Mononuclear cell (primary cell): ENCODE data around the gene CCDC57. TPM values are rescaled to one million over a fixed set of nuclear protein-coding genes. Genes with fewer than 3 reads are reported as not detected.

Experiments used
- H3K27me3 ChIP-seq: 2 replicates; pipeline ENCODE4 v1.6.0; 2011; ENCODE audit warnings: low read length, control low read depth; ENCODE audit not compliant: insufficient read depth
- H3K4me1 ChIP-seq: 2 replicates; pipeline ENCODE4 v1.5.1; 2011; ENCODE audit warnings: mild to moderate bottlenecking, low read length, control low read depth; ENCODE audit not compliant: insufficient read depth
- H3K4me3 ChIP-seq: 2 replicates; pipeline ENCODE4 v1.5.1; 2011; ENCODE audit warnings: mild to moderate bottlenecking, low read length, moderate library complexity
- H3K9me3 ChIP-seq: 2 replicates; pipeline ENCODE4 v1.5.1; 2011; ENCODE audit warnings: low read depth, mild to moderate bottlenecking, control low read depth, low read length
- total RNA-seq: library from RNA; depleted of rRNA; stranded (reverse); fragments of >200 nt; gene quantifications from one replicate; pipeline ENCODE4 v1.2.3, GENCODE V29; 2012

Gene CCDC57
- total RNA-seq, 1 donor, result 36.6 TPM

DNA sequence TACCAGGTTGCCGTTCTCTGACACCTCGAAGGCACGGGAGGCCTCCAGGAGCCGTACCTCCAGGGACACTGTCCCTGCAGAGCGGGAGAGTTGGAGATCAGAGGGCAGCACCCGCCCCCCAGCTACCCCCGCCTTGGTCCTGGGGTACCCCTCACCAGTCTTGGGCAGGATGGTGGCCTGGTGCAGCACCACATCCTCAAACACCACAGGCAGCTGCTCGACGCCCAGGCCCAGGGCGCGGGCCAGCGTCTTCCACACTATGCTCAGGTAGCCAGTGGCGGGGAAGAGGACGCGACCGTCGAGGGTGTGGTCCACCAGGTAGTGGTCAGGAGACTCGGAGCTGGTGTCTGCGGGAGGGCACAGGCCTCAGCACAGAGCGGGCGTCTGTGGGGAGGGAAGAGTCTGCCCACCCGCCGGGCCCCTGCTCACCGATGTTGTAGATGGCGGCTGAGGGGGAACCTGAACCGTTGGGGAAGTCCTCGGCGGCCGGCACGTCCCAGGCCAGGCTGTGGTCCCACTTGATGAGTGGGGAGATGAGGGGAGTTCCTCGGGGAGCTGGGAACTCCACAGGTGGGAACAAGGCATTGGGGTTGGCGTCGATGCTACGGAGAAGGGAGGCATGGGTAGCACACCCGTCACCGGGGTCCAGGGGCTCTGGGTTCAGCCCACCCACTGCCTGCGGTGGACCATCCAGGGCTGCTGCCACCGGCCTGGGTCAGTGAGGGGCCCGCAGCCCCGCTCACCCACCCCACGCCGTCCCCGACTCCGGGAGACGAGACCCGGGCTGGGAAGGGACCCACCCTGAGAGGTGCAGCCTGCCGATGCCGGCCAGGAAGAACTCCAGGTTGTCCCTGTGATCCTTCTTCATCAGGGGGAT lies 124.4 kb downstream of the CCDC57 start:
- H3K9me3 ChIP-seq, result no peaks in the 10 kb centered on the region
- no peaks in the 10 kb centered on the region for H3K27me3 ChIP-seq
- H3K4me1 ChIP-seq, result no peaks in the 10 kb centered on the region
- no peak overlapping the region for H3K4me3 ChIP-seq

DNA sequence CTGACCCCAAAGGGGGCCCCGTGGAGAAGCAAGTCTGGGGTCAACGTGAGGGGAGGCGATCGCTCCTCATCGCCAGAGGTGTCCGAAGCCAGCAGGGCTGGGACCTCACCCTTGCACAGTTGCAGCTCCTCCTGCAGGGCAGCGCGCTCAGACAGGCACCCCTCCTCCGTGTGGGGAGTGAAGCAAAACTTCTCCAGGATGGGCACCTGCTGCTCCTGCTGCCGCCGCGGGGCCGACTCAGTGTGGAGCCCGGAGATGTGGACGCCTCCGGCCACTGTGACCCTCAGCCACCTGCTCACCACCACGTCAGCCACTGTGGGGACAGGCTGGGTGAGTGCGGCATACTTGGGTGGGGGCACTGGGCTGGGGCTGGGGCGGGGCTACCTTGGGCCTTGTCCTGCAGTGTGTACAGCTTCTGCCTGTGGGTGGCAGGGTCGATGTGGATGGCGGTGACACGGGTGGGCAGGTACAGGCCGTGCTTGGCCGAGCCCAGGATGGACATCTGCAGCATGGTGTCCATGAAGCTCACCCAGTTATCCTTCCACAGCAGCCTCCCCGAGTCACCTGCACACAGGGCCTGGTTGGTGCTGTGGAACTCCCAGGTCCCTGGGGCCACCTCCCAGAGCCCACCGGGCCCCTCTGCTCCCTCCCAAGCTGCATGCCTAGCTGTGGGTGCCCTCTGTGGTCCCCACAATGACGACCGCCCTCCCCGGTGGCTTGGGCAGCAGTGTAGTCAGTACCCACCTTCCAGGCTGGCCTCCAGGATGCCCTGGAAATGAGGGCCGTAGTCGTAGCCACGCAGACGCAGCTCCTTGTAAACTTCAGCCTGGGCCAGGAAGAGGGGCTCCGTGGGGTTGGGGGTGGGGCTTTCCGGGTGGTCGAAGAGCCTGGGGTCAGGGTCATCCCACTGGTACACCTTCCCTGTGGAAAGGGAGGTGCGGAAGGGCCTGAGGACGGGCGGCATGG lies 125.4 kb downstream of the CCDC57 start:
- H3K4me1 ChIP-seq, result no peaks in the 10 kb centered on the region
- H3K9me3 ChIP-seq, result no peaks in the 10 kb centered on the region
- no peak overlapping the region for H3K4me3 ChIP-seq
- H3K27me3 ChIP-seq, result no peaks in the 10 kb centered on the region

DNA sequence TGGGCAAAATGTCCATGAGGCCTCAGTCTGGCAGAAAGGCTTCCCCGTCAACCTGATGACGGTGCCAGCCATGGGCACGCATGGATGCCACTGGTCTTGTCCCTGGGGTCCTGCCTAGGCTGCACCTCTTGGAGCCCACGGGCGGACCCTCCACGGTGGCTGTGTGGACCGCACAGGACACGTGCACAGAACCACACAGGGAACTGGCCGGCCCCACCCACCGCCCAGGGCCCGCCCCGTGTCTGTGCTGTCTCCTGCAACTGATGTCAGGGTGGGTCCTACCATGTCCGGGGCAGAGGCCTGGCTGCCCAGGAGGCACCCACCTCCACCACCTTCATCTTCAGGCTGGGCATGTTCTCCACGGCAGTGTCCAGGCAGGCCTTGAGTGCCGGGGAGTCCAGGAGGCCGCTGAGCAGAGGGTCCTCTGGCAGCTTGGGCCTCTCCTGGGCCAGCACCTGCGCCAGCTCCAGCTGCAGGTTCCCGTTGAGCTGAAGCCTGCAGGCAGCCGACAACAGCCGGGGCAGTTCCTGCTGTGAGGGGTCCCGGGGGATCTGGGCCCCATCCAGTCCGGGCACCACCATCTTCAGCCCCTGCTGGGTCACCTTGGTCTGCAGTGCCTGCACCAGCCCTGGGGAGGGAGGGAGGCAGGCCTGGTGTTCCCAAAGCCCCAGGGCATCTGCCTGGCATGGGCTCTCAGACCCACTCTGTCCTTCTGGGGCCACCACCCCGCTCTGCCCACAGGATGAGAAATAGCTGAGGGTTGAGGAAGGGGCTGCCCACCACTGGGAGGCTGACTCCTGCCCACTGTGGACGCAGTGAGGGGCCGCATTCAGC lies 126.5 kb downstream of the CCDC57 start:
- Histone ChIP-seq H3K4me3 (no peak overlapping the region), H3K9me3 (no peaks in the 10 kb centered on the region), H3K4me1 (no peaks in the 10 kb centered on the region), H3K27me3 (no peaks in the 10 kb centered on the region)

DNA sequence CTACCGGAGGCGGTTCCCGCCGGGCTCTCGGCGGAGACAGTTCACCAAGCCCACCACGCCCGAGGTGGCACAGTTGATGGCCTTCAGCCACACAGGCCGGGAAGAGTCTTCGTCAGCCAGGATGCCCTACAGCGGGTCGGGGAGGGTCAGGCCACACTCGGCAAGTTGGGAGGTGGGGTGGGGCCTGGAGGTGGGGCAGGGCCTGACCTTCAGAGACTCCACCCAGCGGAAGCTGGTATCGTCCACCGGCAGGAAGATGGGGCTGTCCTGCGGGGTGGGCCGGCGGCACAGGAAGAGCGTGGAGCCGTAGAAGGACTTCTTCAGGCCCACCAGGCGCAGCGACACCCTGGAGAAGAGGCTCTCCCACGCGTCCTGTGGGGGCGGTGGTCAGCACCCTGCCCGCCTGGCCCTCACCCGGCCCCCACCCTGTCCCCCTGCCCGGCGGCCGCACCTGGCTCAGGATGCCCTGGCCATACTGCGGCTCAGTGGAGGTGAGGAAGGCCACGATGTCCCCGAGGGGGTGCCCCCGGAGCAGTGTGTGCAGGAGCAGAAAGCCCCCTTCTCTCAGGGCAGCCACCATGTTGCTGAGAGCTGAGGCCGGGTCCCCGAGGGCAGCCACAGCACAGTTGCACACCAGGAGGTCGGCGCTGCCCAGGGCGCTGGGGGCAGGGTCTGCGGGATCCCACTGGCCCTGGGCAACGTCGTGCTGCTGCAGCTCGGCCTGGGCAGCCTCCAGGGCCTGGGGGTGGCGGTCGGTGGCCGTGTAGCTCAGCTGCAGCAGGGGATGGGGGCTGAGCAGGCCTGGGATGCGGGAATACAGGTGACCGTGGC lies 127.4 kb downstream of the CCDC57 start:
- no peaks in the 10 kb centered on the region for H3K4me1 ChIP-seq
- no peaks in the 10 kb centered on the region for H3K27me3 ChIP-seq
- H3K9me3 ChIP-seq, result no peaks in the 10 kb centered on the region
- no peak overlapping the region for H3K4me3 ChIP-seq

DNA sequence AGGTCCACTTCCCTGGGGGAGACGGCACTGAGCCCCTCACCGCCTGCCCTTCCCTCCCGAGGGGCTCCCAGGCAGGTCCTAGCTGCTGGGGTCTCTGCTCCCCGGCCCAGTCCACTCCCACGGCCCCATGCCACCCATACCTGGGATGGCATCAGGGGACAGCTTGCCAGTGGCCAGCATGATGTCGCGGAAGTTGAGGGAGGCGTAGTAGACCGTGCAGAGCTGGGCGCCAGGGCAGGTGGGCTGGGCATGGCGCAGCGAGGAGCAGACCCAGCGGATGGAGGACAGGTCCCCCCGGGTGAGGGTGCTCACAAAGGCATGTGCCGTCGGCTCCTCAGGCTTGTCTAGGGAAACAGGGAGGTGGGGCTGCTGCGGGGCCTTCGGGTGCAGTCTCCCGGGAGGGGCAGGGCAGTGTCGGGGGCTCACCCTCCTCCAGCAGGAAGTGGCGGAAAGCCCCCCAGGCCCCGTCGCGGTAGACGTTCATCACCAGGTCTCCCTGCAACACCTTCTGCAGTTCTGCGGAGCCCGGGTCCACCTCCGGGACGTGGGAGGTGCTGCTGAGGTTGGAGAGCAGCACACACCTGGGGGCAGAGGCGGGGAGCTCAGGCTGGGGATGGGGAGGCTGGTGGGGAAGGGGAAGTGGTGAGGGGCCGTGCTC lies 128.1 kb downstream of the CCDC57 start:
- Histone ChIP-seq H3K27me3 (no peaks in the 10 kb centered on the region), H3K4me3 (no peak overlapping the region), H3K4me1 (no peaks in the 10 kb centered on the region), H3K9me3 (no peaks in the 10 kb centered on the region)

DNA sequence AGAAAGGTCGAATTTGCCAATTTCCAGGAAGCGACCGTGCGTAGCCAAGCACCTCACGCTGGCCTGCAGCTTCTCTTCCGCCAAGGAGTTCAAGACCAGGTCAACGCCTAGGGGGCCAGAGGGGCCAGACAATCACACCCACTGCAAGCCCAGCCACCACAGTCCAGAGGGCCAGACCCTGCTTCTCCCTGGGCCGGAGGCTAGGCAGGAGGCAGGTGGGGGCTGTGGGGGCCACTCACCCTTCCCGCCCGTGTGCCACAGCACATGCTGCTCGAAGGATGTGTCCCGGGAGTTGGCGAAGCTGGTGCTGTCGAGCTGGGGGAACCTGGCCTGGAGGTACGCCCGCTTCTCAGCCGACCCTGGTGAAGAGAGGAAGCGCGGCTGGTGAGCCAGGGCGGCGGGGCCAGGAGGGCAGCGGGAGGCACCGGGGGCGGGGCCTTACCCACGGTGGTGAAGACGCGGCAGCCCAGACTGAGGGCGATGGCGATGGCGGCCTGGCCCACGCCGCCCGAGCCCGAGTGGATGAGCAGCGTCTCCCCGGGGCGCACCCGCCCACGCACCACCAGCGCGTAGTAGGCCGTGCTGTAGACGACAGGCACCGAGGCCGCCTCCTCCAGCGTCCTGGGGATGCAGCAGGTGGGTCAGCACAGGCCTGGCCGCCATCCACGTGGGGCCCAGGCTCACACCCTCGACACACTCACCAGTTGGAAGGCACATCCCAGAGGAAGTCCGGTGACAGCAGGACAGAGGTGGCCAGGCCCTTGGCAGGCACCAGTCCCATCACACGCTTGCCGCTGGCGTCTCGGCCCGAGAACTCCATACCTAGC lies 128.9 kb downstream of the CCDC57 start:
- no peaks in the 10 kb centered on the region for H3K27me3 ChIP-seq
- no peaks in the 10 kb centered on the region for H3K4me1 ChIP-seq
- no peak overlapping the region for H3K4me3 ChIP-seq
- no peaks in the 10 kb centered on the region for H3K9me3 ChIP-seq

DNA sequence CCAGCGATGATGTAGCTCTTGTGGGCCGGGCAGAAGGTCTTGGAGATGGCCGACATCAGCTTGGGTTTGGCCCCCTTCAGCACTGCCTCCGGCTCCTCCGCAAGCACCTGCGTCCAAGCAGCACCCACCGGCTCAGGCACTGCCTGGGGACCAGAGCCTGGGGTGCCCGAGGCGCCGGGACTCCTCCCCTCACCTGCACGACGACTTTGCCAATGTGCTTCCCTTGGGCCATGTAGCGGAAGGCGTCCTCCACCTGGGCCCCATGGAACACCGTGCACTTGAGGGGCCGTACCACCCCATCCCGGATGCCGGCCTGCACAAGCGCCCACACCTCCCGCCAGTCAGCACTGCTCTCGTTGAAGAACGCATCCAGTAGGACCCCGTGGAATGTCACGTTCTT lies 129.6 kb downstream of the CCDC57 start:
- Histone ChIP-seq H3K4me3 (no peak overlapping the region), H3K9me3 (no peaks in the 10 kb centered on the region), H3K4me1 (no peaks in the 10 kb centered on the region), H3K27me3 (no peaks in the 10 kb centered on the region)

DNA sequence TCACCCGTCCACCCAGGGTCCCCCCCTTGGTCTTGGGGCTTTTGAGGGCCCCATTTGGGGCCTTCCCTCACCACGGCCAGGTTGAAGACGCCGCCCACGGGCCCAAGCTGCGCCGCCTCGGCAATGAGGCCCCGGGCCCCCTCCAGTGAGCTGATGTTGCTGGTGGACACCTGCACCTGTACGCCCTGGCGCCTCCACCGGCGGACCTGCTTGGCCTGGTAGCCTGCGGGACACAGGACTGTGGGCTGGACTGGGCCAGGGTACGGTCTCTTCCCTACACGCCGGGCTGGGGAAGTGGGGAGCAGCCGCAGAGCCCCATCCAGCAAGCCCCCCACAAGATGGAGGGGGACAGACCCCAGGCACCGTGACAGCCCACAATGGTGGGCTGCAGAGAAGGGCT lies 130.2 kb downstream of the CCDC57 start:
- Histone ChIP-seq H3K4me3 (no peak overlapping the region), H3K4me1 (no peaks in the 10 kb centered on the region), H3K27me3 (no peaks in the 10 kb centered on the region), H3K9me3 (no peaks in the 10 kb centered on the region)

DNA sequence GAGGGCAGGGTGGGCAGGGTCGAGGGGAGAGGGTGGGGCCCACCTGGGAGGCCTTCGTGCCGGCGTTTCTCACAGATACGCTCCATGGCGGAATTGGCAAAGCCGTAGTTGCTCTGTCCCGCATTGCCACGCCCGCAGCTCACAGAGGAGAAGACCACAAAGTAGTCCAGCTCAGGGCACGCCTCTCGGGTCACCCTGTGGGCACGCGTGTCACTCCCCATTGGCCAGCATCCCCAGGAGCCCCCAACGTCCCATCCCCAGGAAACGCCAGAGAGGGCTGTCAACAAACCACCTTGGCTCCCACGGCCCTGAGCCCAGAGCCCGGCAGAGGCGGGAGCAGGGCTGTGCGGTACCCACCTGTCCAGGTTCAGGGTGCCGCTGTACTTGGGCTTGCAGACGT lies 130.7 kb downstream of the CCDC57 start:
- Histone ChIP-seq H3K4me3 (no peak overlapping the region), H3K27me3 (no peaks in the 10 kb centered on the region), H3K4me1 (no peaks in the 10 kb centered on the region), H3K9me3 (no peaks in the 10 kb centered on the region)

DNA sequence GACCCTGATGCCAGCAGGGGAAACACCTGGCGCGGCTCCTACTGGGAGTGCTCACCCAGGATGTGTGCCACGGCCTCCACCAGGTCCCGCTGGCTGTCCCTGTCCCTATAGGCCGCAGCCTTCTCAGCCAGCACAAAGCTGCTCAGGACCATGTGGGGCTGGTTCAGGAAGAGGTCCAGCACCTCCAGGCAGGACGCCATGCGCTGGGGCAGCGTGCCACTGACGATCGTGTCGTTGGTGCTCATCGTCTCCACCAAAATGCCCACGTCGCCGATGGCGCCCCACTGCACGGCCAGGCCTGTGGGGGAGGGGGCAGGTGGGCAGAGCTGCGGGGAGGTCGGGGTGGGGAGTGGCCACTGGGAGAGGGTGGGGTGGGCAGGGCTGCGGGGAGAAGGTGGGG lies 131.1 kb downstream of the CCDC57 start:
- Histone ChIP-seq H3K9me3 (no peaks in the 10 kb centered on the region), H3K4me3 (no peak overlapping the region), H3K4me1 (no peaks in the 10 kb centered on the region), H3K27me3 (no peaks in the 10 kb centered on the region)

DNA sequence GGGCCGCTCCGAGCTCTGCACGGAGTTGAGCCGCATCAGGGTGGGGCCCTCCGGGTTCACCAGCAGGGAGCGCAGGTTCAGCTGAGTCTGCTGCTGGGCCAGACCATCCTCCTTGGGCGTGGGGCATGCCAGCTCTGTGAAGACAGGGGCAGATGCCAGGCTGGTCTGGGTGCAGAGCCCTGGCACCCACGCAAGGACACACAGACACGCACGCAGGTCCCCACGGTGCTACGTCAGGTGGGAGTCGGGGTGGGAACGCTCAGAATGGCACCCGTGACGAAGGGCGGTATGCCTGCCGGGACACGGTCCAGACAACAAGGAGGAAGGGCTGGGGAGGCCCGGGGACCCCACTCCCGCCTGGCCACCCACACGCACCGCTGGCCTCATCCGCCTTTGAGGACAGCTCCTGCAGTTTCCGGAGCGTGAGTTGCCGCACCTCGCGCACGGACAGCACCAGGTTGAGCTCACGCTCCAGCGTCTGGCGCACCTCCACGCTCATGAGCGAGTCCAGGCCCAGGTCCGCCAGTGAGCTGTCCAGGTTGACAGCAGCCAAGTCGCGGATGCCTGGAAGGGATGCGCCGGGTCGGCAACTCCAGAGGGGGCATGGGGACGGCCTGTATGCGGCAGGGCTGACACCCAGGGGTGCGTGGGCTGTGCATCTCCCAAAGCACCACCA lies 131.7 kb downstream of the CCDC57 start:
- H3K9me3 ChIP-seq, result no peaks in the 10 kb centered on the region
- H3K4me3 ChIP-seq, result no peak overlapping the region
- no peaks in the 10 kb centered on the region for H3K27me3 ChIP-seq
- H3K4me1 ChIP-seq, result no peaks in the 10 kb centered on the region

DNA sequence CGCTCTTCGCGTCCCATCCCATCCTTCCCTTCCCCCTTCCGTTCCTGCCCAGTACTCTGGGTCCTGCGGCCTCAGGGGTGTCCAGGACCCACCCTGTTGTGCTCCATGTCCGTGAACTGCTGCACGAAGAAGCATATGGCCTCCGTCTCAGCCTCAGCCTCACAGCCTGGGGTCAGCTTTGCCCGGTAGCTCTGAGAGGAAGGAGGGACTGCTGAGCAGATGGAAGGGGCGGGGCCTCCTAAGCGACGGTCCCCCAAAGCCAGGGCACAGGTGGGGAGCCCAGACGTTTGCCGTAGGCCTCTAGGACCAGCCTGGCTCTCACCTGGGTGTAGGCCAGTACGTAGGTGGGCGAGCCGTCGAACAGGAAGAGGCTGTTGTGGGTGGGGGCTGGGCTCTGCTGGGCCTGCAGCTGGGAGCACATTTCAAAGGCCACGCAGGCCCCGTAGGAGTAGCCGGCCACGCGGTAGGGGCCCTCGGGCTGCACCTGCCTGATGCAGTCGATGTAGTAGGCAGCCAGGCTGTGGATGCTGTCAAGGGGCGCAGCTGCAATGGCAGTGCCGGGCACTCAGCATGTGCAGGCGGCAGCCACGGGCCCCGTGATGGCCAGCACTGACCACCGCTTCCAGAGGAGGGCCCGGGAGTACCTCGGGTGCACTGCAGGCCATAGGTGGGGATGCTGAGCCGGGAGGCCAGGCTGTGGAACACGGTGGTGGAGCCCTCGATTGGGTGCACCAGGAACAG lies 132.4 kb downstream of the CCDC57 start:
- Histone ChIP-seq H3K9me3 (no peaks in the 10 kb centered on the region), H3K4me1 (no peaks in the 10 kb centered on the region), H3K4me3 (no peak overlapping the region), H3K27me3 (no peaks in the 10 kb centered on the region)
